Osteoblast (primary cell): ENCODE data around the gene ZYX. TPM values are rescaled to one million over a fixed set of nuclear protein-coding genes. Genes with fewer than 3 reads are reported as not detected.
A peak's percentile ranks its signal among the peaks of the same experiment; 100 is the strongest.
"Not testable (repeated sequence)": the region's sequence is repeated elsewhere in the genome, so short reads cannot be mapped to it uniquely, and the experiment has no call there.

Experiments used
- DNase-seq: peaks from one replicate; pipeline ENCODE4 v3.0.0; 2011; ENCODE audit warnings: low spot score, mixed read lengths; ENCODE audit not compliant: insufficient read length; ENCODE audit errors: missing footprints
- H2AFZ ChIP-seq: 2 replicates; pipeline ENCODE4 v1.6.0; 2011; ENCODE audit warnings: mild to moderate bottlenecking, low read length
- H3K27ac ChIP-seq: 2 replicates; pipeline ENCODE4 v1.5.1; 2011; ENCODE audit warnings: mild to moderate bottlenecking, low read depth, low read length, moderate library complexity
- H3K27me3 ChIP-seq: 2 replicates; pipeline ENCODE4 v1.6.0; 2012; ENCODE audit warnings: mild to moderate bottlenecking, control low read depth, inconsistent platforms, low read length, moderate library complexity; ENCODE audit not compliant: insufficient read depth
- H3K36me3 ChIP-seq: 2 replicates; pipeline ENCODE4 v1.5.1; 2011; ENCODE audit warnings: mild to moderate bottlenecking, low read length, control low read depth, moderate library complexity; ENCODE audit not compliant: insufficient read depth
- H3K4me1 ChIP-seq: 2 replicates; pipeline ENCODE4 v1.5.1; 2011; ENCODE audit warnings: mild to moderate bottlenecking, low read length, control low read depth, moderate library complexity; ENCODE audit not compliant: insufficient read depth
- H3K4me2 ChIP-seq: 2 replicates; pipeline ENCODE4 v1.6.0; 2011; ENCODE audit warnings: mild to moderate bottlenecking, low read length; ENCODE audit not compliant: insufficient read depth
- H3K4me3 ChIP-seq: fragments of 200-600 bp; sonication (generic); 3 replicates; pipeline ENCODE4 v1.5.1; 2012; ENCODE audit warnings: mild to moderate bottlenecking, low read length, inconsistent platforms; ENCODE audit not compliant: insufficient read depth
- H3K79me2 ChIP-seq: 2 replicates; pipeline ENCODE4 v1.6.0; 2012; ENCODE audit warnings: mild to moderate bottlenecking, low read length, control low read depth, inconsistent platforms; ENCODE audit not compliant: insufficient read depth
- H3K9me3 ChIP-seq: 2 replicates; pipeline ENCODE4 v1.5.1; 2011; ENCODE audit warnings: low read depth, low read length, control low read depth
- H4K20me1 ChIP-seq: 2 replicates; pipeline ENCODE4 v1.6.0; 2012; ENCODE audit warnings: mild to moderate bottlenecking, low read length, control low read depth; ENCODE audit not compliant: insufficient read depth
- CTCF ChIP-seq: IDR thresholded peaks from 2 replicates; pipeline ENCODE4 v1.5.1; 2011; ENCODE audit warnings: mild to moderate bottlenecking, low read depth, low read length, moderate library complexity; ENCODE audit errors: extremely low read depth
- total RNA-seq: library from RNA; depleted of rRNA; stranded (reverse); fragments of >200 nt; gene quantifications from 2 replicates; pipeline ENCODE4 v1.2.3, GENCODE V29; 2012

Gene ZYX
- total RNA-seq, 1 donor = 47.4 TPM

GRCh38 chr7:143419880-143420279 is 38.7 kb downstream of the ZYX start:
- DNase-seq = no peak
- Histone ChIP-seq H4K20me1 (no peaks in the 10 kb centered on the region), H3K36me3 (no peaks in the 10 kb centered on the region), H3K27me3 (no peaks in the 10 kb centered on the region), H3K27ac (no peak overlapping the region), H3K9me3 (no peaks in the 10 kb centered on the region), H2AFZ (no peak overlapping the region), H3K79me2 (no peaks in the 10 kb centered on the region), H3K4me1 (peaks cover 15% of the 10 kb centered on the region), H3K4me3 (no peak overlapping the region), H3K4me2 (no peak overlapping the region)
- TF ChIP-seq CTCF = no peak

- not testable (repeated sequence) for H3K4me1 ChIP-seq, H3K36me3 ChIP-seq, DNase-seq, H3K79me2 ChIP-seq, H3K4me3 ChIP-seq, H3K4me2 ChIP-seq, H3K27me3 ChIP-seq, H4K20me1 ChIP-seq, H3K9me3 ChIP-seq, H3K27ac ChIP-seq, H2AFZ ChIP-seq
Measured at GRCh38 chr7:143420624-143421023, 39.5 kb downstream of the ZYX start.

GRCh38 chr7:143422033-143422432 is 40.9 kb downstream of the ZYX start:
- Histone ChIP-seq H3K9me3 (no peaks in the 10 kb centered on the region), H3K4me2 (no peak overlapping the region), H3K27ac (no peak overlapping the region), H3K79me2 (no peaks in the 10 kb centered on the region), H3K4me3 (no peak overlapping the region), H2AFZ (no peak overlapping the region), H4K20me1 (no peaks in the 10 kb centered on the region), H3K36me3 (no peaks in the 10 kb centered on the region), H3K27me3 (no peaks in the 10 kb centered on the region), H3K4me1 (no peaks in the 10 kb centered on the region)
- DNase-seq = peak; percentile 56
- TF ChIP-seq CTCF = no peak

- not testable (repeated sequence) for H3K79me2 ChIP-seq, H3K9me3 ChIP-seq, H4K20me1 ChIP-seq, H3K27me3 ChIP-seq, H3K4me1 ChIP-seq, H3K27ac ChIP-seq, H3K4me3 ChIP-seq, H2AFZ ChIP-seq, H3K4me2 ChIP-seq, DNase-seq, H3K36me3 ChIP-seq
Measured at GRCh38 chr7:143424476-143424875, 43.3 kb downstream of the ZYX start.

- H3K27me3 ChIP-seq = no peaks in the 10 kb centered on the region
- no peak overlapping the region for H2AFZ ChIP-seq
- H3K4me1 ChIP-seq = peaks cover 8% of the 10 kb centered on the region
- no peaks in the 10 kb centered on the region for H3K79me2 ChIP-seq
- DNase-seq = no peak
- no peaks in the 10 kb centered on the region for H3K36me3 ChIP-seq
- H3K27ac ChIP-seq = no peak overlapping the region
- no peaks in the 10 kb centered on the region for H3K9me3 ChIP-seq
- no peak for TF ChIP-seq CTCF
- no peak overlapping the region for H3K4me2 ChIP-seq
- H4K20me1 ChIP-seq = no peaks in the 10 kb centered on the region
- no peak overlapping the region for H3K4me3 ChIP-seq
Measured at GRCh38 chr7:143426479-143427142, 45.5 kb downstream of the ZYX start.
